ENCODE results near the gene GALNT9.

- TF ChIP-seq CTCF (IDR thresholded peaks at IDR 0.05) (no peak), POLR2A (IDR thresholded peaks at IDR 0.05) (no peak)
Observed at GRCh38 chr12:132229926-132230325, 99.5 kb downstream of the GALNT9 start.

All from right lobe of liver (tissue), 4 donors.